H7 (cell line): ENCODE measurements around the gene EIF4G3. TPM values are rescaled to one million over a fixed set of nuclear protein-coding genes. Genes with fewer than 3 reads are reported as not detected.
A peak's percentile ranks its signal among the peaks of the same experiment; 100 is the strongest.
"Not testable (repeated sequence)": the region's sequence is repeated elsewhere in the genome, so short reads cannot be mapped to it uniquely, and the experiment has no call there.

Experiments
- DNase-seq: peaks from one replicate; pipeline ENCODE4 v3.0.0; 2012
- H3K27me3 ChIP-seq: 2 replicates; pipeline ENCODE4 v1.6.0; 2011; ENCODE audit warnings: mild to moderate bottlenecking, low read length; ENCODE audit not compliant: control insufficient read depth, insufficient read depth
- H3K36me3 ChIP-seq: replicated peaks from 2 replicates; pipeline ENCODE4 v1.5.1; 2011; ENCODE audit warnings: low read length; ENCODE audit not compliant: control insufficient read depth, insufficient read depth
- H3K4me3 ChIP-seq: 2 replicates; pipeline ENCODE4 v1.5.1; 2011; ENCODE audit warnings: low read depth, mild to moderate bottlenecking, control low read depth, low read length, moderate library complexity; ENCODE audit not compliant: insufficient read depth
- total RNA-seq: library from RNA; depleted of rRNA; stranded (reverse); fragments of >200 nt; shearing (Covaris generic); gene quantifications from 2 replicates; pipeline ENCODE4 v1.2.3, GENCODE V29; 2014

The EIF4G3 gene
- total RNA-seq, 1 experiment from 2014 or later: 56.7 TPM

DNA sequence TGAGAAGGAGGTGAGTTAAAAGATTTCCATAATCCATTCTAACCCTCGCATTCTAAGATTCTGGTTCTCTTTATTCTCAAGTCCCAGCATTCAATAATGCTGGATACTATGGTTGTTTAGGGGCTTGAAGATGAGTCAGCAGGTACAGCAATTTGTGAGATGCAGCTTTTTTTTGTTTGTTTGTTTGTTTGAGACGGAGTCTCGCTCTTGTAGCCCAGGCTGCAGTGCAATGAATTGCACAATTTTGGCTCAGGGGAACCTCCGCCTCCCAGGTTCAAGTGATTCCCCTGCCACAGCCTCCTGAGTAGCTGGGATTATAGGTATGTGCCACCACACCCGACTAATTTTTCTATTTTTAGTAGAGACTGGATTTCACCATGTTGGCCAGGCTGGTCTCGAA is 23.3 kb downstream of the EIF4G3 start:
- H3K36me3 ChIP-seq: no peaks in the 10 kb centered on the region; the same call in 1 of the 2 replicates
- H3K27me3 ChIP-seq: no peaks in the 10 kb centered on the region
- DNase-seq: no peak
- no peak overlapping the region for H3K4me3 ChIP-seq

GRCh38 chr1:21152423-21153100 is 24.1 kb downstream of the EIF4G3 start:
- no peak for DNase-seq
- H3K27me3 ChIP-seq: no peaks in the 10 kb centered on the region
- H3K4me3 ChIP-seq: no peak overlapping the region
- no peaks in the 10 kb centered on the region; the same call in 1 of the 2 replicates for H3K36me3 ChIP-seq

- Histone ChIP-seq H3K36me3 (no peaks in the 10 kb centered on the region), H3K4me3 (no peak overlapping the region)
- peak; percentile 21 for DNase-seq
Measured at GRCh38 chr1:21149855-21150432, 26.8 kb downstream of the EIF4G3 start.

DNA sequence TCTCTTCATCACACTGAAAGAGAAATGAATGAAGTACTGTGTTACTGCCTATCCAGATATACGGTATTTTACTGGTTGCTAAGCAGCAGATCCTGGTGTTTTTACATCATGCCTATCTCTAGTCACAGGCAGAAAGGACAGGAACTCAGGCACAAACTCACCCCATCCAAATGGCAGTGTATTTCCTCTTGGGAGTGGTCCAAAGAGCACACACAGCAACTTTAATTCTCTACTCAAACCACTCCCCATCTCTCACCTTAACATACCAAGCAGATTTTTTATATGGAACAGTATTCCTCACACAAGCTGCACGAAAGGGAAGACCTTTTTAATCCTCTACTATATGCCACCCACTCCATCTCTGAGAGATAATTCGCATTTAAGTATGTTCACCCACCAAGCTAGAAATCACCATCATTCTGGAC is 27.3 kb downstream of the EIF4G3 start:
- no peak for DNase-seq
- no peaks in the 10 kb centered on the region for H3K36me3 ChIP-seq
- no peak overlapping the region for H3K4me3 ChIP-seq
- H3K27me3 ChIP-seq: no peaks in the 10 kb centered on the region

More at GRCh38 chr1:21149855-21150432, 26.8 kb downstream of the EIF4G3 start:
- H3K27me3 ChIP-seq: no peaks in the 10 kb centered on the region

- Histone ChIP-seq H3K4me3 (no peak overlapping the region), H3K36me3 (no peaks in the 10 kb centered on the region), H3K27me3 (no peaks in the 10 kb centered on the region)
- DNase-seq: no peak
Measured at GRCh38 chr1:21143752-21144151, 32.9 kb downstream of the EIF4G3 start.

DNA sequence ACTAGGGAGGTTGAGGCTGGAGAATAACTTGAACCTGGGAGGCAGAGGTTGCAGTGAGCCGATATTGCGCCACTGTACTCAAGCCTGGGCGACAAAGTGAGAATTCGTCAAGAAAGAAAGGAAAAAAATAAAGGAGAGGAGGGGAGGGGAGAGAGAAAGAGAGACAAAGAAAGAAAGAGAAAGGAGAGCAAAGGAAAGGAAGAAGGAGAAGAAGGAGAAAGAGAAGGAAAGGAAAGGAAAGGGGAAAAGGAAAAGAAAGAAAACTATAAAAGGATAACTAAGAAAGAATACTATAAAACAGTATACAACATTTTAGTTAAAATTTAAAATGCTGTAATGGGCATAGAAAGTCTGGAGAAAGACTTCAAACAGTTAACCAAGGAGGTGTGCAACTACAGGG is 33.6 kb downstream of the EIF4G3 start:
- Histone ChIP-seq H3K27me3 (no peaks in the 10 kb centered on the region), H3K4me3 (no peak overlapping the region), H3K36me3 (no peaks in the 10 kb centered on the region)
- DNase-seq: no peak

DNA sequence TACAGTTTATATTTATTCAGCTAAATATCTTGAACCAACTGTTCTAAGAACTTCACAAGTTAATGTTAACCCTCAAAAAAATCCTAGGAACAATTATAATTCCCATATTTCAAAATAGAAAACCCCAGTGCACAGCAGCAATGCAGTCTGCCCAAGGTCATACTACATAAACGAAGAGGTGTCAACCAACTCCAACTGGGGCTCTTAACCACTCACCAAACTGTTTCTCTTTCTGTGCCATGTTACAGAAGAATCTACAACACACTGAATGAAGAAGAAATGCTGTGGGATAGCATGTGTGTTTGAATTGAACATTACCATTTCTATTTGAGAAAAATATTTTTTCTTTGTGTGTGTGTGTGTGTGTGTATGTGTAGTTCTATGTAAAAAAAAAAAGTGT is 35.7 kb downstream of the EIF4G3 start:
- no peak for DNase-seq

GRCh38 chr1:21139601-21140000 is 37.1 kb downstream of the EIF4G3 start:
- no peaks in the 10 kb centered on the region for H3K36me3 ChIP-seq
- no peak for DNase-seq
- H3K4me3 ChIP-seq: no peak overlapping the region
- no peaks in the 10 kb centered on the region for H3K27me3 ChIP-seq

More for the DNA sequence above, 35.7 kb downstream of the EIF4G3 start:
- Histone ChIP-seq H3K27me3 (no peaks in the 10 kb centered on the region), H3K36me3 (no peaks in the 10 kb centered on the region), H3K4me3 (no peak overlapping the region)

DNA sequence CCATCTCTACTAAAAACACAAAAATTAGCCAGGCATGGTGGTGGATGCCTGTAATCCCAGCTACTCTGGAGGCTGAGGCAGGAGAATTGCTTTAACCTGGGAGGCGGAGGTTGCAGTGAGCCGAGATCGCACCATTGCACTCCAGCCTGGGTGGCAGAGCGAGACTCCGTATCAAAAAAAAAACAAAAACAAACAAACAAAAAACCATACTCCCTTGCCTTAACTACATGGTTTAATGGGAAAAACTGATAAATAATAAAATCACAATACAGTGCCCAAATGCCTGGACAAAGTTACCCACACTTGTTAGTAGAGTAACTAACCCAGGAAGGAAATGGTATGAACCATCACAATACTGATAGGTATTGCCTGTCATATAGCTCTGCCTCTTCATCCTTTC is 40.4 kb downstream of the EIF4G3 start:
- H3K36me3 ChIP-seq: not testable (repeated sequence)

DNA sequence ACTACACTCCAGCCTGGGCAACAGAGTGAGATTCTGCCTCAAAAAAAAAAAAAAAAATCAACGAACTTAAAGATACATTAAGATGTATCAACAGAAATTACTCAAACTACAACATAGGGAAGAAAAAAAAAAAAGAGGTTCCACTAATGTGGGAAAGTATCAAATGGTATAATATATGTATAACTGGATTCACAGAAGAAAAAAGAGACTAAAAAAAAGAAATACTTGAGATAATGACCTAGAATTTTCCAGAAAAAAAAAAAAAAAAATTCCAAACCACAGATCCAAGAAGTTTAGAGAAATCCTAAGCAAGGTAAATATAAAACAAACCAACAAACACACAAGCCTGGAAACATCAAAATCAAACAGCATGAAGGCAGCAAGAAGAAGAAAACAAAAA is 45.5 kb downstream of the EIF4G3 start:
- Histone ChIP-seq H3K36me3 (no peaks in the 10 kb centered on the region), H3K27me3 (no peaks in the 10 kb centered on the region), H3K4me3 (no peak overlapping the region)
- DNase-seq: no peak

More for the DNA sequence above, 40.4 kb downstream of the EIF4G3 start:
- not testable (repeated sequence) for H3K4me3 ChIP-seq, H3K27me3 ChIP-seq, DNase-seq

- DNase-seq: no peak
- no peaks in the 10 kb centered on the region for H3K27me3 ChIP-seq
- no peak overlapping the region for H3K4me3 ChIP-seq
- no peaks in the 10 kb centered on the region for H3K36me3 ChIP-seq
Measured at GRCh38 chr1:21129407-21129806, 47.3 kb downstream of the EIF4G3 start.

- Histone ChIP-seq H3K4me3 (no peak overlapping the region), H3K27me3 (no peaks in the 10 kb centered on the region), H3K36me3 (no peaks in the 10 kb centered on the region)
- no peak for DNase-seq
Measured at GRCh38 chr1:21126324-21126723, 50.4 kb downstream of the EIF4G3 start.

DNA sequence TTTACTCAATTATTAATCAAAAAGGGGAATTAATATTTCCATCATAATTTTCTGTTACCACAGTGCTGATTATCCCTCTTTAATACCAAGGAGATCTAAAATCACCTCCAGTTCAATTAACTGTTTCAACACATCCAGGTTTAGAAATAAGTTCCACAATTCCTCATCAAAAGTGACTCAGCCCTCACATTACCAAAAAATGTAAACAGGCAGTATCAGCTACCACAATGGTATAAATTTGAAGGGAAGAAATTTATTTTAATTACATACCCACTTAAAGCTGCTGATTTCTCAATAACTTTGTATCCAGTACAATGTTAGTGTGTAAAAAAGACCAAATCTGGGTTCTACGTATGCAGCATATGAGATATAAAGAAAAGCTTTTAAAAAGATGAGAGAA is 51.9 kb downstream of the EIF4G3 start:
- Histone ChIP-seq H3K27me3 (no peaks in the 10 kb centered on the region; the same call in 1 of the 2 replicates), H3K4me3 (no peak overlapping the region), H3K36me3 (no peaks in the 10 kb centered on the region)
- no peak for DNase-seq

- H3K36me3 ChIP-seq: no peaks in the 10 kb centered on the region
- no peak for DNase-seq
- H3K27me3 ChIP-seq: no peaks in the 10 kb centered on the region; the same call in 1 of the 2 replicates
- H3K4me3 ChIP-seq: no peak overlapping the region
Measured at GRCh38 chr1:21123287-21123948, 53.3 kb downstream of the EIF4G3 start.
